Myocyte (in vitro differentiated cells): Measurements from ENCODE around the gene INTS1. TPM values are rescaled to one million over a fixed set of nuclear protein-coding genes. Genes with fewer than 3 reads are reported as not detected.
"Not testable (repeated sequence)": the region's sequence is repeated elsewhere in the genome, so short reads cannot be mapped to it uniquely, and the experiment has no call there.

Experiments
- DNase-seq: peaks from one replicate; pipeline ENCODE4 v3.0.0-alpha.2; 2012; ENCODE audit warnings: low read depth
- total RNA-seq: library from RNA; depleted of rRNA; stranded (reverse); fragments of >200 nt; gene quantifications from 2 replicates; pipeline ENCODE4 v1.2.3, GENCODE V29; 2014

INTS1 gene
- total RNA-seq, 1 donor from 2014 or later, result 52.7 TPM

- no peak for DNase-seq
Measured at GRCh38 chr7:1531979-1532455, 27.8 kb upstream of the INTS1 start.

GRCh38 chr7:1531263-1531978, 27.2 kb upstream of the INTS1 start:
- peak; percentile 35 for DNase-seq

GRCh38 chr7:1530946-1531262, 26.7 kb upstream of the INTS1 start:
- DNase-seq, result no peak

- no peak for DNase-seq
Measured at GRCh38 chr7:1529383-1530116, 25.4 kb upstream of the INTS1 start.

GRCh38 chr7:1526271-1526754, 22.1 kb upstream of the INTS1 start:
- no peak for DNase-seq

- DNase-seq, result no peak
Measured at GRCh38 chr7:1525409-1525808, 21.2 kb upstream of the INTS1 start.

- DNase-seq, result no peak
Measured at GRCh38 chr7:1523844-1524243, 19.7 kb upstream of the INTS1 start.

- DNase-seq, result no peak
Measured at GRCh38 chr7:1523208-1523607, 19.0 kb upstream of the INTS1 start.

- no peak for DNase-seq
Measured at GRCh38 chr7:1521456-1521855, 17.3 kb upstream of the INTS1 start.

GRCh38 chr7:1520539-1521234, 16.5 kb upstream of the INTS1 start:
- DNase-seq, result peak; percentile 19

- not testable (repeated sequence) for DNase-seq
Measured at GRCh38 chr7:1519322-1519922, 15.2 kb upstream of the INTS1 start.

- DNase-seq, result no peak
Measured at GRCh38 chr7:1516586-1517251, 12.5 kb upstream of the INTS1 start.

GRCh38 chr7:1515509-1515967, 11.3 kb upstream of the INTS1 start:
- DNase-seq, result not testable (repeated sequence)

GRCh38 chr7:1514995-1515401, 10.8 kb upstream of the INTS1 start:
- DNase-seq, result no peak

- DNase-seq, result no peak
Measured at GRCh38 chr7:1514407-1514806, 10.2 kb upstream of the INTS1 start.

- peak; percentile 34 for DNase-seq
Measured at GRCh38 chr7:1513657-1514095, 9.5 kb upstream of the INTS1 start.

GRCh38 chr7:1512781-1513656, 8.8 kb upstream of the INTS1 start:
- peak; percentile 98 for DNase-seq

- DNase-seq, result no peak
Measured at GRCh38 chr7:1511444-1512422, 7.5 kb upstream of the INTS1 start.

- DNase-seq, result no peak
Measured at GRCh38 chr7:1510780-1511154, 6.6 kb upstream of the INTS1 start.
